Esophagus muscularis mucosa (tissue), 4 donors: ENCODE results near the gene GLCE. TPM values are rescaled to one million over a fixed set of nuclear protein-coding genes. Genes with fewer than 3 reads are reported as not detected.

Experiments used
- DNase-seq: peaks from one replicate; pipeline ENCODE4 v3.0.0-alpha.2; 2017; ENCODE audit errors: extremely low spot score
- H3K27ac ChIP-seq, 4 donors: fragments of 200-600 bp; sonication (generic); replicated peaks in 1 of 4; 1 replicate in 3 of 4; 2 replicates in 1 of 4; pipeline ENCODE4 v1.5.1; 2016 to 2019; ENCODE audit warnings: mild to moderate bottlenecking in 1 of 4
- H3K27me3 ChIP-seq, 4 donors: fragments of 200-600 bp; sonication (generic); one replicate each; pipeline versions ENCODE4 v1.5.1 to v1.6.0; 2016 to 2019
- H3K36me3 ChIP-seq, 4 donors: fragments of 200-600 bp; sonication (generic); one replicate each; pipeline ENCODE4 v1.5.1; 2016 to 2019
- H3K4me1 ChIP-seq, 4 donors: fragments of 200-600 bp; sonication (generic); one replicate each; pipeline ENCODE4 v1.5.1; 2016 to 2019
- H3K4me3 ChIP-seq, 4 donors: fragments of 200-600 bp; sonication (generic); 1 replicate in 2 of 4; 2 replicates in 2 of 4; pipeline ENCODE4 v1.5.1; 2016 to 2019; ENCODE audit warnings: mild to moderate bottlenecking in 4 of 4, moderate library complexity in 1 of 4
- H3K9me3 ChIP-seq, 4 donors: fragments of 200-600 bp; sonication (generic); 1 replicate in 3 of 4; 2 replicates in 1 of 4; pipeline ENCODE4 v1.5.1; 2016 to 2019
- EP300 ChIP-seq: sonication (generic); formaldehyde crosslinking; IDR thresholded peaks from one replicate; pipeline ENCODE4 v1.6.1; 2017; ENCODE audit warnings: antibody characterized with exemption
- POLR2A ChIP-seq: fragments of 450-650 bp; IDR thresholded peaks from one replicate; pipeline ENCODE4 v1.6.1; 2017; ENCODE audit warnings: antibody characterized with exemption, moderate library complexity, mild to moderate bottlenecking, low read depth
- POLR2AphosphoS5 ChIP-seq, 2 donors: sonication (generic); formaldehyde crosslinking; IDR thresholded peaks; one replicate each; pipeline ENCODE4 v1.6.1; 2017; ENCODE audit warnings: antibody characterized with exemption in 2 of 2
- WGBS: methylation state at CpG from one replicate; pipeline ENCODE4 v1.1.5; 2018; 5-methylcytosine and 5-hydroxymethylcytosine counted together
- intact Hi-C: fragments of 100-400 bp; cut with DNase I; formaldehyde crosslinking; loops from one replicate; pipeline ENCODE4 v1.15.1; 2023
- total RNA-seq, 4 donors: library from RNA; depleted of rRNA; stranded (reverse); fragments of >200 nt; gene quantifications; one replicate each; pipeline versions ENCODE4 v1.1.0 to v1.2.1, GENCODE V29; 2016
- TF ChIP-seq, protein P1 (sequence below), 3 experiments: fragments of 200-600 bp in 2 of 3; fragments of 450-650 bp in 1 of 3; sonication (generic) in 2 of 3; IDR thresholded peaks; one replicate each; pipeline ENCODE4 v1.5.1; 2017 to 2019; ENCODE audit warnings: antibody characterized with exemption in 3 of 3, mild to moderate bottlenecking in 2 of 3, moderate library complexity in 1 of 3

The GLCE gene
- total RNA-seq, 4 donors from 2014 or later: 9.6 to 13.2 (median 9.8) TPM

GRCh38 chr15:69285834-69286233 is 125.4 kb downstream of the GLCE start:
- Histone ChIP-seq H3K4me3 (no peak overlapping the region), H3K4me1 (peaks cover 0 to 4% (median 0%) of the 10 kb centered on the region in 4 donors), H3K36me3 (no peaks in the 10 kb centered on the region), H3K27ac (no peak overlapping the region), H3K9me3 (no peaks in the 10 kb centered on the region), H3K27me3 (peaks cover 0 to 21% (median 0%) of the 10 kb centered on the region in 4 donors)
- DNase-seq: no peak
- intact Hi-C loops: no loop called here
- no peak for TF ChIP-seq POLR2AphosphoS5 (IDR thresholded peaks at IDR 0.05)
- TF ChIP-seq, protein P1, sequence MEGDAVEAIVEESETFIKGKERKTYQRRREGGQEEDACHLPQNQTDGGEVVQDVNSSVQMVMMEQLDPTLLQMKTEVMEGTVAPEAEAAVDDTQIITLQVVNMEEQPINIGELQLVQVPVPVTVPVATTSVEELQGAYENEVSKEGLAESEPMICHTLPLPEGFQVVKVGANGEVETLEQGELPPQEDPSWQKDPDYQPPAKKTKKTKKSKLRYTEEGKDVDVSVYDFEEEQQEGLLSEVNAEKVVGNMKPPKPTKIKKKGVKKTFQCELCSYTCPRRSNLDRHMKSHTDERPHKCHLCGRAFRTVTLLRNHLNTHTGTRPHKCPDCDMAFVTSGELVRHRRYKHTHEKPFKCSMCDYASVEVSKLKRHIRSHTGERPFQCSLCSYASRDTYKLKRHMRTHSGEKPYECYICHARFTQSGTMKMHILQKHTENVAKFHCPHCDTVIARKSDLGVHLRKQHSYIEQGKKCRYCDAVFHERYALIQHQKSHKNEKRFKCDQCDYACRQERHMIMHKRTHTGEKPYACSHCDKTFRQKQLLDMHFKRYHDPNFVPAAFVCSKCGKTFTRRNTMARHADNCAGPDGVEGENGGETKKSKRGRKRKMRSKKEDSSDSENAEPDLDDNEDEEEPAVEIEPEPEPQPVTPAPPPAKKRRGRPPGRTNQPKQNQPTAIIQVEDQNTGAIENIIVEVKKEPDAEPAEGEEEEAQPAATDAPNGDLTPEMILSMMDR (IDR thresholded peaks at IDR 0.05): no peak
- TF ChIP-seq POLR2A: no peak
- TF ChIP-seq EP300: no peak
- 89% methylated on average over 12 of the region's 12 CpGs for WGBS

DNA sequence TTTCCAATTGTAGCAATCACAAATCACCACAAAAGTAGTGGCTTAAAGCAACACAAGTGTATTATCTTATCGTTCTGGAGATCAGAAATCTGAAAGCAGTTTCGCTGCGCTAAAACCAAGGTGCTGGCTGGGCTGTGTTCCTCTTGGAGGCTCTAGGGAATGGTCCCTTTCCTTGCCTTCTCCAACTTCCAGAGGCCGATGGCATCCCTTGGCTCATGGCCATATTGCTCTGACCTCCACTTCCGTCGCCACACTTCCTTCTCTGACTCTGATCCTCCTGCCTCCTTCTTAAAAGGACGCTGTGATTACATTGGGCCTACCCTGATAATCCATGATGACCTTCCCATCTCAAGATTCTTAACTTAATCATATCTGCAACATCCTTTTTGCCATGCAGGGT is 127.6 kb downstream of the GLCE start:
- Histone ChIP-seq H3K36me3 (no peaks in the 10 kb centered on the region), H3K4me3 (no peak overlapping the region), H3K4me1 (peaks cover 0 to 4% (median 0%) of the 10 kb centered on the region in 4 donors), H3K27me3 (peaks cover 0 to 9% (median 0%) of the 10 kb centered on the region in 4 donors), H3K9me3 (no peaks in the 10 kb centered on the region), H3K27ac (no peak overlapping the region)
- no peak for TF ChIP-seq POLR2A
- no peak for TF ChIP-seq EP300
- TF ChIP-seq, protein P1 (IDR thresholded peaks at IDR 0.05): no peak
- 95% methylated on average over 7 of the region's 7 CpGs for WGBS
- no peak for DNase-seq
- intact Hi-C loops: no loop called here

- 92% methylated on average over 9 of the region's 11 CpGs for WGBS
- Histone ChIP-seq H3K27ac (no peak overlapping the region), H3K9me3 (no peaks in the 10 kb centered on the region), H3K4me3 (no peak overlapping the region), H3K27me3 (peaks cover 0 to 6% (median 0%) of the 10 kb centered on the region in 4 donors), H3K36me3 (no peaks in the 10 kb centered on the region), H3K4me1 (peaks cover 0 to 4% (median 0%) of the 10 kb centered on the region in 4 donors)
- no peak for DNase-seq
- TF ChIP-seq, protein P1 (IDR thresholded peaks at IDR 0.05): no peak
- TF ChIP-seq EP300: no peak
- no peak for TF ChIP-seq POLR2AphosphoS5 (IDR thresholded peaks at IDR 0.05)
- no peak for TF ChIP-seq POLR2A
- intact Hi-C loops: no loop called here
Measured at GRCh38 chr15:69288531-69289341, 128.3 kb downstream of the GLCE start.

GRCh38 chr15:69289342-69290146 is 129.1 kb downstream of the GLCE start:
- 62% methylated on average over 8 of the region's 8 CpGs for WGBS
- no peak for DNase-seq
- intact Hi-C loops: no loop called here
- Histone ChIP-seq H3K4me3 (no peak overlapping the region), H3K4me1 (peaks cover 0 to 4% (median 0%) of the 10 kb centered on the region in 4 donors), H3K27ac (no peak overlapping the region), H3K9me3 (no peaks in the 10 kb centered on the region), H3K36me3 (no peaks in the 10 kb centered on the region), H3K27me3 (peaks cover 0 to 5% (median 0%) of the 10 kb centered on the region in 4 donors)
- TF ChIP-seq, protein P1 (IDR thresholded peaks at IDR 0.05): no peak
- TF ChIP-seq POLR2AphosphoS5 (IDR thresholded peaks at IDR 0.05): no peak
- TF ChIP-seq EP300: no peak
- TF ChIP-seq POLR2A: no peak
